ENCODE measurements around the gene CRMP1.

CRMP1 gene

GRCh38 chr4:5874811-5875449, 18.0 kb downstream of the CRMP1 start:
- Histone ChIP-seq H2AFZ (ENCODE audit: low read depth, low read length) (no peak overlapping the region), H2BK15ac (ENCODE audit: low read depth, poor library complexity, severe bottlenecking) (no peak overlapping the region), H4K8ac (ENCODE audit: low read length) (no peak overlapping the region), H2BK12ac (ENCODE audit: low read length in 2 of 2) (no peak overlapping the region), H3K9me3 (ENCODE audit: control insufficient read depth, low read length) (no peaks in the 10 kb centered on the region), H3K4me1 (ENCODE audit: control insufficient read depth, insufficient read depth, low read depth, low read length) (no peaks in the 10 kb centered on the region), H2BK5ac (ENCODE audit: low read depth, low read length, poor library complexity, severe bottlenecking) (no peak overlapping the region), H3K4me3 (ENCODE audit: insufficient read depth in 1 of 2, low read depth in 1 of 2, low read length in 2 of 2) (no peak overlapping the region), H3K4ac (ENCODE audit: low read depth in 1 of 2, low read length in 2 of 2) (no peak overlapping the region), H3K4me2 (ENCODE audit: low read length, poor library complexity, severe bottlenecking) (no peak overlapping the region), H4K91ac (ENCODE audit: low read length) (no peak overlapping the region), H2AK5ac (ENCODE audit: low read length, severe bottlenecking) (no peak overlapping the region), H3K36me3 (ENCODE audit: control insufficient read depth in 1 of 2, insufficient read depth in 2 of 2, low read depth in 1 of 2, low read length in 2 of 2) (no peaks in the 10 kb centered on the region), H3K27me3 (ENCODE audit: control insufficient read depth in 1 of 2, insufficient read depth in 1 of 2, low read length in 2 of 2) (peaks cover 25 to 65% of the 10 kb centered on the region in 2 experiments), H3K27ac (ENCODE audit: low read length, poor library complexity, severe bottlenecking) (no peak overlapping the region), H3K79me1 (replicated peaks; ENCODE audit: low read length, poor library complexity, severe bottlenecking) (no peaks in the 10 kb centered on the region), H3K9ac (ENCODE audit: low read length) (no peak overlapping the region), H3K18ac (ENCODE audit: low read depth in 1 of 2, low read length in 2 of 2) (no peak overlapping the region), H3K23ac (ENCODE audit: low read length in 2 of 2) (no peak overlapping the region), H2BK120ac (ENCODE audit: low read depth, low read length) (no peak overlapping the region), H3K14ac (ENCODE audit: low read length in 2 of 2) (no peak overlapping the region)
- no peak for DNase-seq
- WGBS: 46% methylated on average over 6 of the region's 6 CpGs

- Histone ChIP-seq H3K14ac (ENCODE audit: low read length in 2 of 2) (no peak overlapping the region), H2BK5ac (ENCODE audit: low read depth, low read length, poor library complexity, severe bottlenecking) (no peak overlapping the region), H2BK120ac (ENCODE audit: low read depth, low read length) (no peak overlapping the region), H3K79me1 (replicated peaks; ENCODE audit: low read length, poor library complexity, severe bottlenecking) (no peaks in the 10 kb centered on the region), H2AFZ (ENCODE audit: low read depth, low read length) (no peak overlapping the region), H2BK15ac (ENCODE audit: low read depth, poor library complexity, severe bottlenecking) (no peak overlapping the region), H4K8ac (ENCODE audit: low read length) (no peak overlapping the region), H3K9me3 (ENCODE audit: control insufficient read depth, low read length) (no peaks in the 10 kb centered on the region), H3K4me3 (ENCODE audit: insufficient read depth in 1 of 2, low read depth in 1 of 2, low read length in 2 of 2) (no peak overlapping the region), H3K27ac (ENCODE audit: low read length, poor library complexity, severe bottlenecking) (no peak overlapping the region), H3K36me3 (ENCODE audit: control insufficient read depth in 1 of 2, insufficient read depth in 2 of 2, low read depth in 1 of 2, low read length in 2 of 2) (no peaks in the 10 kb centered on the region), H3K23ac (ENCODE audit: low read length in 2 of 2) (no peak overlapping the region), H2AK5ac (ENCODE audit: low read length, severe bottlenecking) (no peak overlapping the region), H3K18ac (ENCODE audit: low read depth in 1 of 2, low read length in 2 of 2) (no peak overlapping the region), H3K27me3 (ENCODE audit: control insufficient read depth in 1 of 2, insufficient read depth in 1 of 2, low read length in 2 of 2) (peaks cover 31 to 58% of the 10 kb centered on the region in 2 experiments), H4K91ac (ENCODE audit: low read length) (no peak overlapping the region), H3K4me1 (ENCODE audit: control insufficient read depth, insufficient read depth, low read depth, low read length) (no peaks in the 10 kb centered on the region), H3K9ac (ENCODE audit: low read length) (no peak overlapping the region), H3K4me2 (ENCODE audit: low read length, poor library complexity, severe bottlenecking) (no peak overlapping the region), H3K4ac (ENCODE audit: low read depth in 1 of 2, low read length in 2 of 2) (no peak overlapping the region), H2BK12ac (ENCODE audit: low read length in 2 of 2) (no peak overlapping the region)
- WGBS: 90% methylated on average over 13 of the region's 13 CpGs
- DNase-seq: no peak
Measured at GRCh38 chr4:5870701-5871100, 22.2 kb downstream of the CRMP1 start.

- Histone ChIP-seq H3K9me3 (ENCODE audit: control insufficient read depth, low read length) (no peaks in the 10 kb centered on the region), H2BK15ac (ENCODE audit: low read depth, poor library complexity, severe bottlenecking) (no peak overlapping the region), H3K27ac (ENCODE audit: low read length, poor library complexity, severe bottlenecking) (no peak overlapping the region), H3K18ac (ENCODE audit: low read depth in 1 of 2, low read length in 2 of 2) (no peak overlapping the region), H4K91ac (ENCODE audit: low read length) (no peak overlapping the region), H3K23ac (ENCODE audit: low read length in 2 of 2) (no peak overlapping the region), H3K9ac (ENCODE audit: low read length) (no peak overlapping the region), H2AFZ (ENCODE audit: low read depth, low read length) (no peak overlapping the region), H2AK5ac (ENCODE audit: low read length, severe bottlenecking) (no peak overlapping the region), H4K8ac (ENCODE audit: low read length) (no peak overlapping the region), H3K4ac (ENCODE audit: low read depth in 1 of 2, low read length in 2 of 2) (no peak overlapping the region), H3K79me1 (replicated peaks; ENCODE audit: low read length, poor library complexity, severe bottlenecking) (no peaks in the 10 kb centered on the region), H3K27me3 (ENCODE audit: control insufficient read depth in 1 of 2, insufficient read depth in 1 of 2, low read length in 2 of 2) (peaks cover 31 to 58% of the 10 kb centered on the region in 2 experiments), H3K4me3 (ENCODE audit: insufficient read depth in 1 of 2, low read depth in 1 of 2, low read length in 2 of 2) (no peak overlapping the region), H2BK5ac (ENCODE audit: low read depth, low read length, poor library complexity, severe bottlenecking) (no peak overlapping the region), H2BK12ac (ENCODE audit: low read length in 2 of 2) (no peak overlapping the region), H2BK120ac (ENCODE audit: low read depth, low read length) (no peak overlapping the region), H3K4me2 (ENCODE audit: low read length, poor library complexity, severe bottlenecking) (no peak overlapping the region), H3K14ac (ENCODE audit: low read length in 2 of 2) (no peak overlapping the region), H3K36me3 (ENCODE audit: control insufficient read depth in 1 of 2, insufficient read depth in 2 of 2, low read depth in 1 of 2, low read length in 2 of 2) (no peaks in the 10 kb centered on the region), H3K4me1 (ENCODE audit: control insufficient read depth, insufficient read depth, low read depth, low read length) (no peaks in the 10 kb centered on the region)
- DNase-seq: no peak
- 94% methylated on average over 14 of the region's 14 CpGs for WGBS
Measured at GRCh38 chr4:5869966-5870619, 22.8 kb downstream of the CRMP1 start.

GRCh38 chr4:5867866-5868265, 25.0 kb downstream of the CRMP1 start:
- Histone ChIP-seq H2BK15ac (ENCODE audit: low read depth, poor library complexity, severe bottlenecking) (no peak overlapping the region), H3K36me3 (ENCODE audit: control insufficient read depth in 1 of 2, insufficient read depth in 2 of 2, low read depth in 1 of 2, low read length in 2 of 2) (no peaks in the 10 kb centered on the region), H3K4me2 (ENCODE audit: low read length, poor library complexity, severe bottlenecking) (no peak overlapping the region), H3K14ac (ENCODE audit: low read length in 2 of 2) (no peak overlapping the region), H3K9ac (ENCODE audit: low read length) (no peak overlapping the region), H4K91ac (ENCODE audit: low read length) (no peak overlapping the region), H3K27ac (ENCODE audit: low read length, poor library complexity, severe bottlenecking) (no peak overlapping the region), H3K23ac (ENCODE audit: low read length in 2 of 2) (no peak overlapping the region), H3K9me3 (ENCODE audit: control insufficient read depth, low read length) (no peaks in the 10 kb centered on the region), H2BK5ac (ENCODE audit: low read depth, low read length, poor library complexity, severe bottlenecking) (no peak overlapping the region), H2AFZ (ENCODE audit: low read depth, low read length) (no peak overlapping the region), H3K4ac (ENCODE audit: low read depth in 1 of 2, low read length in 2 of 2) (no peak overlapping the region), H3K18ac (ENCODE audit: low read depth in 1 of 2, low read length in 2 of 2) (no peak overlapping the region), H3K4me1 (ENCODE audit: control insufficient read depth, insufficient read depth, low read depth, low read length) (peaks cover 6% of the 10 kb centered on the region), H2BK120ac (ENCODE audit: low read depth, low read length) (no peak overlapping the region), H2BK12ac (ENCODE audit: low read length in 2 of 2) (no peak overlapping the region), H3K4me3 (ENCODE audit: insufficient read depth in 1 of 2, low read depth in 1 of 2, low read length in 2 of 2) (no peak overlapping the region), H2AK5ac (ENCODE audit: low read length, severe bottlenecking) (no peak overlapping the region), H3K27me3 (ENCODE audit: control insufficient read depth in 1 of 2, insufficient read depth in 1 of 2, low read length in 2 of 2) (peaks cover 28 to 56% of the 10 kb centered on the region in 2 experiments), H3K79me1 (replicated peaks; ENCODE audit: low read length, poor library complexity, severe bottlenecking) (no peaks in the 10 kb centered on the region), H4K8ac (ENCODE audit: low read length) (no peak overlapping the region)
- DNase-seq: peak; percentile 58
- WGBS: 85% methylated on average over 2 of the region's 3 CpGs

Data from mesenchymal stem cell (in vitro differentiated cells and primary cell).